ENCODE data around the gene PLK2. TPM values are rescaled to one million over a fixed set of nuclear protein-coding genes. Genes with fewer than 3 reads are reported as not detected.

Gene PLK2
- total and polyA plus RNA-seq, 2 of the 8 experiments (the other 6 are each of a cell fraction or from before 2014, with no cell fraction given) = 5.8 to 20.6 TPM

DNA sequence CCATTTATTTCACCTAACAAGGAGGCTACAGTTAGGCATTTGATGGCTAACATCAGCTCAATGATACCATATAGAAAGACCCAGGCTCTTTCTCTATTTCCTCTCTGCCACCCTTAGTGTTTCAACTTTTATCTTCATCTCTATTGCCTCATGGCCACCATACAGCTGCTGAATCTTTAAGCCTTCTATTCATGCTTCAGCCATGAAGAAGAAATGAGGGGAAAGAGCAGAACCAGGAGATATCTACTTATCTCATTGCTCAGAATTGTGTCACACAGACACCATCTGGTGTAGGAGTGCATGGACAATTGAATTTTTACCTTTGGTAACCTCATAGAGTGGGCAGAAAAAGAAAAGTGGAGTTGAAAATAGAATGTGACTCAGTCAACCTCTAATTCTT lies 38.0 kb upstream of the PLK2 start:
- Histone ChIP-seq H2AK5ac (ENCODE audit: low read depth, low read length) (no peak overlapping the region), H3K36me3 (ENCODE audit: control insufficient read depth in 2 of 4, insufficient read depth in 4 of 4, low read length in 3 of 4) (no peaks in the 10 kb centered on the region), H4K20me1 (replicated peaks in 1 of 2; ENCODE audit: control insufficient read depth in 1 of 2, insufficient read depth in 2 of 2, low read length in 2 of 2) (no peaks in the 10 kb centered on the region), H4K5ac (ENCODE audit: insufficient read length, low read depth, low read length) (no peak overlapping the region), H2BK5ac (ENCODE audit: low read depth, low read length) (no peak overlapping the region), H3K14ac (ENCODE audit: insufficient read length) (no peak overlapping the region), H3K79me2 (ENCODE audit: control insufficient read depth in 1 of 2, insufficient read depth in 2 of 2, low read length in 2 of 2) (no peaks in the 10 kb centered on the region), H3K4me2 (ENCODE audit: insufficient read depth in 1 of 2, low read depth in 2 of 2, low read length in 2 of 2) (no peak overlapping the region), H3K9ac (replicated peaks in 1 of 4; ENCODE audit: extremely low read depth in 1 of 4, low read depth in 3 of 4, low read length in 3 of 4) (no peak overlapping the region), H3K56ac (replicated peaks; ENCODE audit: insufficient read length, low read depth, low read length) (no peak overlapping the region), H3K79me1 (ENCODE audit: low read depth, low read length) (no peaks in the 10 kb centered on the region), H3K27ac (ENCODE audit: low read depth, low read length) (no peak overlapping the region), H3K18ac (ENCODE audit: extremely low read depth, low read length) (no peak overlapping the region), H3K4ac (replicated peaks; ENCODE audit: insufficient read length, low read depth, low read length) (no peak overlapping the region), H3K4me3 (ENCODE audit: extremely low read depth in 1 of 4, insufficient read depth in 2 of 4, low read depth in 3 of 4, low read length in 4 of 4) (no peak overlapping the region), H2AFZ (ENCODE audit: low read length) (no peak overlapping the region), H2BK12ac (ENCODE audit: low read depth, low read length) (no peak overlapping the region), H3K9me3 (ENCODE audit: insufficient read depth in 2 of 2, low read depth in 1 of 2, low read length in 1 of 2) (no peaks in the 10 kb centered on the region), H4K8ac (ENCODE audit: extremely low read depth, insufficient read depth, low read length) (no peak overlapping the region), H3K4me1 (replicated peaks in 1 of 4; ENCODE audit: control insufficient read depth in 3 of 4, insufficient read depth in 4 of 4, low read length in 3 of 4) (no peaks in the 10 kb centered on the region), H3K23ac (ENCODE audit: insufficient read length) (no peak overlapping the region), H4K91ac (replicated peaks; ENCODE audit: insufficient read length, low read length) (no peak overlapping the region), H3K23me2 (ENCODE audit: low read depth, low read length) (no peaks in the 10 kb centered on the region), H3K27me3 (replicated peaks in 1 of 4; ENCODE audit: control insufficient read depth in 3 of 4, extremely low read depth in 1 of 4, insufficient read depth in 3 of 4, low read length in 3 of 4) (peaks cover 0 to 1% (median 0%) of the 10 kb centered on the region in 4 experiments; a peak in 1 of 7 replicates), H2BK15ac (ENCODE audit: low read length) (no peak overlapping the region), H2BK20ac (ENCODE audit: low read length) (no peak overlapping the region), H2BK120ac (replicated peaks; ENCODE audit: low read depth, low read length) (no peak overlapping the region)
- ChIA-PET POLR2A (ENCODE audit: partially characterized antibody) (no interaction called here), CTCF (ENCODE audit: partially characterized antibody) (interaction anchor here (0.7 to 10.1 kb wide), 35 partner anchors 10 to 1083 kb away, joined by 3 to 201 read pairs (median 5); no protein-coding TSS in a partner anchor)
- no peak for TF ChIP-seq SRF (IDR thresholded peaks at IDR 0.05; ENCODE audit: low read depth, low read length)
- no peak for TF ChIP-seq CEBPB (IDR thresholded peaks at IDR 0.05; ENCODE audit: low read depth, low read length)
- no peak for TF ChIP-seq SIX5 (IDR thresholded peaks at IDR 0.05; ENCODE audit: low read depth, low read length)
- no peak for TF ChIP-seq SP4 (IDR thresholded peaks at IDR 0.05; ENCODE audit: low read length)
- TF ChIP-seq, protein P1, sequence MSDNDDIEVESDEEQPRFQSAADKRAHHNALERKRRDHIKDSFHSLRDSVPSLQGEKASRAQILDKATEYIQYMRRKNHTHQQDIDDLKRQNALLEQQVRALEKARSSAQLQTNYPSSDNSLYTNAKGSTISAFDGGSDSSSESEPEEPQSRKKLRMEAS (IDR thresholded peaks at IDR 0.05) = no peak
- TF ChIP-seq POLR2A (IDR thresholded peaks at IDR 0.05; ENCODE audit: control extremely low read depth in 1 of 2, low read depth in 2 of 2, low read length in 2 of 2) = no peak
- no peak for TF ChIP-seq TBP (IDR thresholded peaks at IDR 0.05; ENCODE audit: low read depth, low read length)
- no peak for TF ChIP-seq SP2 (IDR thresholded peaks at IDR 0.05; ENCODE audit: low read length)
- TF ChIP-seq EZH2 (IDR thresholded peaks at IDR 0.05; ENCODE audit: low read depth, low read length, severe bottlenecking) = no peak
- no peak for TF ChIP-seq TEAD4 (IDR thresholded peaks at IDR 0.05; ENCODE audit: low read depth, low read length)
- TF ChIP-seq SIRT6 (IDR thresholded peaks at IDR 0.05; ENCODE audit: low read length) = no peak
- no peak for TF ChIP-seq RBBP5 (IDR thresholded peaks at IDR 0.05; ENCODE audit: borderline replicate concordance, low read depth, low read length)
- no peak for TF ChIP-seq PHF8 (conservative IDR thresholded peaks at IDR 0.05; ENCODE audit: low read depth, low read length)
- TF ChIP-seq GABPA (IDR thresholded peaks at IDR 0.05; ENCODE audit: borderline replicate concordance, insufficient read depth, low read length) = no peak
- DNase-seq (ENCODE audit: low read depth in 1 of 2, low spot score in 2 of 2) (no peak), FAIRE-seq (no peak)
